ENCODE data around the gene MMP8. TPM values are rescaled to one million over a fixed set of nuclear protein-coding genes. Genes with fewer than 3 reads are reported as not detected.

MMP8 gene
- total and polyA plus RNA-seq, 8 donors, result 0.11 to 4.6 (median 0.27) TPM; not detected in 2

DNA sequence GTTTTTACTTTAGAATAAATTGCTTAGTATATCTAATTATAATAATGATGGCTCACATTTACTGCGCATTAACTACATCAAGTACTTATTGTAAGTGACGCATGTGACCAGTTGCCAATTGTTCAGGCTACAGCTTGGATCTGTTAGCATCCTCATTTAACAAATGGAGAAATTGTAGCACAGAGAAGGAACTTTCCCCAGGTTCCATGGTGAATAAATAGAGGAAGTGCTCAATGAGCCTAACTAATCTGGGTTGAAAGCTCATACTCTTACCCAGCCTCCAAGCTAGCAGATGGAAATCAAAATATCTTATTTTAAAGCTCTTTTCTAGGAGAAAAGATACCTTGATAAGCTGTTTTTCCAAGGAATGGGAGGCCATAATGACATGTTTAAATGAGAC is 39.0 kb downstream of the MMP8 start:
- Histone ChIP-seq H3K27ac (peak overlapping the region in 1 of 2 donors; percentile 69), H3K4me1 (peaks cover 0 to 11% of the 10 kb centered on the region in 2 donors), H3K27me3 (no peaks in the 10 kb centered on the region), H3K9me3 (no peaks in the 10 kb centered on the region), H3K36me3 (no peaks in the 10 kb centered on the region), H3K4me3 (no peak overlapping the region)
- intact Hi-C loops (cut with DNase I), result no loop called here
- no peak for ATAC-seq
- TF ChIP-seq, protein P1, sequence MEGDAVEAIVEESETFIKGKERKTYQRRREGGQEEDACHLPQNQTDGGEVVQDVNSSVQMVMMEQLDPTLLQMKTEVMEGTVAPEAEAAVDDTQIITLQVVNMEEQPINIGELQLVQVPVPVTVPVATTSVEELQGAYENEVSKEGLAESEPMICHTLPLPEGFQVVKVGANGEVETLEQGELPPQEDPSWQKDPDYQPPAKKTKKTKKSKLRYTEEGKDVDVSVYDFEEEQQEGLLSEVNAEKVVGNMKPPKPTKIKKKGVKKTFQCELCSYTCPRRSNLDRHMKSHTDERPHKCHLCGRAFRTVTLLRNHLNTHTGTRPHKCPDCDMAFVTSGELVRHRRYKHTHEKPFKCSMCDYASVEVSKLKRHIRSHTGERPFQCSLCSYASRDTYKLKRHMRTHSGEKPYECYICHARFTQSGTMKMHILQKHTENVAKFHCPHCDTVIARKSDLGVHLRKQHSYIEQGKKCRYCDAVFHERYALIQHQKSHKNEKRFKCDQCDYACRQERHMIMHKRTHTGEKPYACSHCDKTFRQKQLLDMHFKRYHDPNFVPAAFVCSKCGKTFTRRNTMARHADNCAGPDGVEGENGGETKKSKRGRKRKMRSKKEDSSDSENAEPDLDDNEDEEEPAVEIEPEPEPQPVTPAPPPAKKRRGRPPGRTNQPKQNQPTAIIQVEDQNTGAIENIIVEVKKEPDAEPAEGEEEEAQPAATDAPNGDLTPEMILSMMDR (IDR thresholded peaks at IDR 0.05), result no peak
- no peak for DNase-seq

DNA sequence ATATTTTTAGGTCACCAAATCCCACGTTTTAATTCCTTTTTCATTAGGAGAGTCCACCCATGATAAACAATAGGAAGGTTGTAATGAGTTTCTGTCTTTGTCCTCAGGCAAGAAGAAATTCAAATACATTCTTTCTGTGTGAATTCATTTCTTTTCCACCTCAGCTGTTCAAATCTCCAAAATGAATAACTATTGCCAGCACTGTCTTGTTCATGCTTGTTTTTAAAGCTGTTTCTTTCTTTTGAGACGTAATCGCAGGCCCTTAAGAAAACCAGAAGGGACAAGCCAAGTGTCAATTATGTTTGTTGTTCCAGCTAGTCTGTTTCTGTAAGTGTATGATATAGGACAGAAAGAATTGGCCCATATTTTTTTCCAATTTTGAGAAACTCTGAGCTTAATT is 39.4 kb downstream of the MMP8 start:
- peak overlapping the region in 1 of 2 donors; percentile 69 for H3K27ac ChIP-seq
- intact Hi-C loops (cut with DNase I), result no loop called here

DNA sequence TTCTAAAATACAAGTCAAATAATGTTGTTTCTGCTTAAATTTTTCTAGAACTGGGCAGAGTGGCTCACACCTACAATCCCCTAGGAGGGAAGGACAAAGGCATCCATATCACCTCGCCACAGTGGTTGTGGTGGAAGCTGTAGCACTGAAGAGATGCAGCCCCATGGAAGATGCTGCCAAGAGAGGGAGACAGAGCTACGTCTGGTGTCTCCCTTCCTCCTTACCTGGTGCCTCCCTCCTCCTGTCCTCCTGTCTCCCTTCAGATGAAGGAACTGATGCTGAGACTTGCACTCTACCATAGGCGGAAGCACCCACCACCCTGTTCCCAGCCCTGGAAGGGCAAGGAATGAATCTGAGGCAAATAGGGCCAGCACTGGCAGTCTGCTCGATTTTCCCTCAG is 41.5 kb downstream of the MMP8 start:
- H3K27ac ChIP-seq, result no peak overlapping the region
- no peaks in the 10 kb centered on the region for H3K9me3 ChIP-seq
- intact Hi-C loops (cut with DNase I), result no loop called here
- no peak overlapping the region for H3K4me3 ChIP-seq
- DNase-seq, result no peak
- peaks cover 0 to 11% of the 10 kb centered on the region in 2 donors for H3K4me1 ChIP-seq
- no peaks in the 10 kb centered on the region for H3K27me3 ChIP-seq
- H3K36me3 ChIP-seq, result no peaks in the 10 kb centered on the region
- ATAC-seq, result no peak
- TF ChIP-seq, protein P1 (IDR thresholded peaks at IDR 0.05), result no peak

More for the DNA sequence above, 39.4 kb downstream of the MMP8 start:
- peaks cover 0 to 11% of the 10 kb centered on the region in 2 donors for H3K4me1 ChIP-seq
- H3K27me3 ChIP-seq, result no peaks in the 10 kb centered on the region
- H3K4me3 ChIP-seq, result no peak overlapping the region
- no peak for DNase-seq
- TF ChIP-seq, protein P1 (IDR thresholded peaks at IDR 0.05), result no peak
- H3K36me3 ChIP-seq, result no peaks in the 10 kb centered on the region
- ATAC-seq, result no peak
- H3K9me3 ChIP-seq, result no peaks in the 10 kb centered on the region

DNA sequence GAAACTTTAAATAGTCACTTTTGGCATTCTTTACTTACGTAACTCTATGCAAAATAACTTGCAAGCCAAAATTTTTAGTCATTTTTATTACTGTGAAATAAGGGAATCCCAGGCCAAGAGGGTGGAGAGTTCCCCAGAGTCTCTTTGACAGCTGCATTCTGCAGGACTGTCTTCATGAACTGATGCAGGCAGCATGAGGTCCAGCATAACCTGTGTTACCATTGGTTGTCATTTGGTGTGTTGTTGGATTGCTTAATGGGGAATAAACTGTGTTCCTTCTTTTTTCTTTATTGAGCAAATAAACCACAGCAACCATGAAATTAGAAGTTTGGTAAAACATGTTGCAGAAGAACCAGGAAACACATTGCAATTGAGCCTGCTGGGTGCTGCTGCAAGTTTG is 43.8 kb downstream of the MMP8 start:
- peak overlapping the region in 1 of 2 donors; percentile 55 for H3K27ac ChIP-seq
- no peak for DNase-seq
- H3K4me3 ChIP-seq, result no peak overlapping the region
- peak; percentile 37 for ATAC-seq
- H3K36me3 ChIP-seq, result no peaks in the 10 kb centered on the region
- H3K9me3 ChIP-seq, result no peaks in the 10 kb centered on the region
- TF ChIP-seq, protein P1 (IDR thresholded peaks at IDR 0.05), result no peak
- H3K27me3 ChIP-seq, result no peaks in the 10 kb centered on the region
- peaks cover 0 to 7% of the 10 kb centered on the region in 2 donors for H3K4me1 ChIP-seq
- intact Hi-C loops (cut with DNase I), result no loop called here

DNA sequence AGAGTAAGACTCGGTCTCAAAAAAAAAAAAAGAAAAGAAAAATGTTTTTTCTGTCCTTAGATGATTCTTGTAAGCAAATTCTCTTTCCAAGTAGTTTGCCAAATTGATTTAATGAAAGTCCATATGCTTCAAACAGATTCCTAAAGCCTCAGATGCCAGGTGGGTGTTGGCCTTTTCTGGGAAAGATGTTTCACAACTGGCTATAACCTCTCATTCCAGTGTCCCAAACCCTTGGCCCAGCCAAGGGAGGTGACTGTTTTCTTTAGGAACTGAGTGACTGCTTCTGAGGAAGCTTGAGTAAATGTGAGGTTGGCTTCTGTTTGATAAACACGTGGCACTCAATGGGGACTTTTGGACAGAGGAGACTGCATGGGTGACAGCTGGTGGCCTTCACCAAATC is 46.7 kb downstream of the MMP8 start:
- intact Hi-C loops (cut with DNase I), result no loop called here

More for the DNA sequence above, 46.7 kb downstream of the MMP8 start:
- Histone ChIP-seq H3K27me3 (no peaks in the 10 kb centered on the region), H3K36me3 (no peaks in the 10 kb centered on the region), H3K9me3 (no peaks in the 10 kb centered on the region), H3K4me1 (peaks cover 0 to 5% of the 10 kb centered on the region in 2 donors), H3K27ac (no peak overlapping the region), H3K4me3 (no peak overlapping the region)
- TF ChIP-seq, protein P1 (IDR thresholded peaks at IDR 0.05), result no peak
- no peak for DNase-seq
- ATAC-seq, result no peak
